Testis (tissue), 3 donors: Measurements from ENCODE around the gene COQ8B. TPM values are rescaled to one million over a fixed set of nuclear protein-coding genes. Genes with fewer than 3 reads are reported as not detected.
"Not testable (repeated sequence)": the region's sequence is repeated elsewhere in the genome, so short reads cannot be mapped to it uniquely, and the experiment has no call there.

Experiments
- DNase-seq: peaks from one replicate; pipeline ENCODE4 v3.0.0-alpha.2; 2019
- H3K27ac ChIP-seq, 2 donors: fragments of 200-600 bp; sonication (generic); one replicate each; pipeline ENCODE4 v1.5.1; 2019
- H3K27me3 ChIP-seq: fragments of 200-600 bp; sonication (generic); one replicate; pipeline ENCODE4 v1.5.1; 2019
- H3K36me3 ChIP-seq: fragments of 200-600 bp; sonication (generic); one replicate; pipeline ENCODE4 v1.5.1; 2017; ENCODE audit warnings: low read depth; ENCODE audit errors: missing control alignments
- H3K4me1 ChIP-seq: fragments of 200-600 bp; sonication (generic); one replicate; pipeline ENCODE4 v1.5.1; 2019
- H3K4me3 ChIP-seq, 2 donors: fragments of 200-600 bp; sonication (generic); one replicate each; pipeline ENCODE4 v1.5.1; 2017 to 2019
- H3K9me3 ChIP-seq: fragments of 200-600 bp; sonication (generic); one replicate; pipeline ENCODE4 v1.5.1; 2017
- CTCF ChIP-seq, 3 experiments: fragments of 450-650 bp in 2 of 3; fragments of 200-600 bp in 1 of 3; sonication (generic) in 1 of 3; IDR thresholded peaks; one replicate each; pipeline ENCODE4 v1.5.1; 2016 to 2019; ENCODE audit warnings: antibody characterized with exemption in 3 of 3, mild to moderate bottlenecking in 2 of 3, moderate library complexity in 1 of 3
- POLR2A ChIP-seq: fragments of 450-650 bp; IDR thresholded peaks from one replicate; pipeline ENCODE4 v1.6.1; 2017; ENCODE audit warnings: antibody characterized with exemption, mild to moderate bottlenecking, moderate library complexity
- WGBS, 2 donors: methylation state at CpG; one replicate each; pipeline ENCODE4 v1.1.5; 2018; 5-methylcytosine and 5-hydroxymethylcytosine counted together
- intact Hi-C: fragments of 100-400 bp; cut with DNase I; formaldehyde crosslinking; loops from one replicate; pipeline ENCODE4 v1.15.1; 2023; ENCODE audit warnings: low total_unique reads
- polyA plus RNA-seq: library from polyadenylated mRNA; stranded (reverse); fragments of 350-450 nt; fragmentation: Illumina TruSeq; extraction: RNeasy Lipid Tissue Mini Kit (QIAGEN cat#74804); gene quantifications from one replicate; pipeline ENCODE4 v1.2.3, GENCODE V29; 2014; ENCODE audit warnings: low read depth, low replicate concordance; ENCODE audit not compliant: insufficient read depth
- total RNA-seq, 2 donors: library from RNA; depleted of rRNA; stranded (reverse); fragments of >200 nt; gene quantifications; one replicate each; pipeline ENCODE4 v1.2.3, GENCODE V29; 2016

Gene COQ8B
- total and polyA plus RNA-seq, 3 donors from 2014 or later: 43.8 to 71.7 (median 56.6) TPM

GRCh38 chr19:40739030-40739839, 22.5 kb upstream of the COQ8B start:
- H3K4me1 ChIP-seq: peaks cover 13% of the 10 kb centered on the region
- no peaks in the 10 kb centered on the region for H3K36me3 ChIP-seq
- 79 to 80% methylated on average over 13 to 17 of the region's 22 CpGs for WGBS, 2 donors
- H3K27ac ChIP-seq: peak overlapping the region in 1 of 2 donors; percentile 73
- DNase-seq: no peak
- no peaks in the 10 kb centered on the region for H3K27me3 ChIP-seq
- no peak for TF ChIP-seq CTCF (IDR thresholded peaks at IDR 0.05)
- no peak for TF ChIP-seq POLR2A
- no peaks in the 10 kb centered on the region for H3K9me3 ChIP-seq
- no peak overlapping the region for H3K4me3 ChIP-seq
- intact Hi-C loops: no loop called here

DNA sequence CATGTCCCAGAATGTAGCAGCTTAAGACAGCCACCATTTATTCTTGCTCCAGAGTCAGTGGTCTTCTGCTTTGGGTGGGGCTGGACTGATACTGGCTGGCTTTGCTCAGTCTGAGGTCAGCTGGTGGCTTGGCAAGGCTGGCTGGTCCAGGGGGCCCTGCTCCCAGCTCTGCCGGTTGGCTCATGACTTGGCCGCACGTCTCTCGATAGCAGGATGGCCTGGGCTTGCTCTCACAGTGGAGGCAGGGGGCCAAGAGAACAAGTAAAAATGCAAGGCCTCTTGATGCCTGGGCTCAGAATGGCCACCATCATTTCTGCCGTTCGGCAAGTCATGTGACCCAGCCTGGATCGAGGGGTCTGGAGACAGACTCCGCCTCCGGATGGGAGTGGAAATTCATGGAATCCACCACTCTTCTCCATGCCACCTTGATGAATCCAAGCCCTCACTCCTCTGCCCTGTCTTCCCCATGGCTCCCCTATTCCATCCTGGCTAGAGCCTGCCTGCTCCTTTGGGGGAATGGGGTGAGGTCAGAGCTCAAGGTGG, 20.5 kb upstream of the COQ8B start:
- no peak for TF ChIP-seq POLR2A
- no peak overlapping the region for H3K27ac ChIP-seq
- WGBS, 2 donors: 77 to 87% methylated on average over 9 of the region's 9 CpGs
- no peaks in the 10 kb centered on the region for H3K9me3 ChIP-seq
- H3K4me3 ChIP-seq: no peak overlapping the region
- intact Hi-C loops: no loop called here
- no peaks in the 10 kb centered on the region for H3K27me3 ChIP-seq
- DNase-seq: no peak
- no peaks in the 10 kb centered on the region for H3K36me3 ChIP-seq
- peaks cover 13% of the 10 kb centered on the region for H3K4me1 ChIP-seq

DNA sequence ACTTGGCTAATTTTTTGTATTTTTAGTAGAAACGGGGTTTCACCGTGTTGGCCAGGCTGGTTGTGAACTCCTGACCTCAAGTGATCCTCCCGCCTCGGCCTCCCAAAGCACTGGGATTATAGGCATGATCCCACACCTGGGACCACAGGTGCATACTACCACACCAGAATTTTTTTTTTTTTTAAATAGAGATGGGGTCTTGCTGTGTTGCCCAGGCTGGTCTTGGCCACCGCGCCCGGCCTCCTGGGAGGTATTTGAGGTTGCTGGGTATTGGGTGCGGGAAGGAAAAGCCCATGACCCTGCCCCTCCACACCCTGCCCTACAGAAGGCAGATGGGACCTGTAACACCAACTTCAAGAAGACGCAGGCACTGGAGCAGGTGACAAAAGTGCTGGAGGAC, 20.0 kb upstream of the COQ8B start:
- no peak for DNase-seq
- Histone ChIP-seq H3K27ac (no peak overlapping the region), H3K27me3 (no peaks in the 10 kb centered on the region), H3K4me3 (no peak overlapping the region), H3K36me3 (no peaks in the 10 kb centered on the region), H3K9me3 (no peaks in the 10 kb centered on the region), H3K4me1 (peaks cover 13% of the 10 kb centered on the region)
- no peak for TF ChIP-seq POLR2A
- no peak for TF ChIP-seq CTCF (IDR thresholded peaks at IDR 0.05)
- WGBS, 2 donors: 88 to 96% methylated on average over 8 to 9 of the region's 9 CpGs
- intact Hi-C loops: no loop called here

DNA sequence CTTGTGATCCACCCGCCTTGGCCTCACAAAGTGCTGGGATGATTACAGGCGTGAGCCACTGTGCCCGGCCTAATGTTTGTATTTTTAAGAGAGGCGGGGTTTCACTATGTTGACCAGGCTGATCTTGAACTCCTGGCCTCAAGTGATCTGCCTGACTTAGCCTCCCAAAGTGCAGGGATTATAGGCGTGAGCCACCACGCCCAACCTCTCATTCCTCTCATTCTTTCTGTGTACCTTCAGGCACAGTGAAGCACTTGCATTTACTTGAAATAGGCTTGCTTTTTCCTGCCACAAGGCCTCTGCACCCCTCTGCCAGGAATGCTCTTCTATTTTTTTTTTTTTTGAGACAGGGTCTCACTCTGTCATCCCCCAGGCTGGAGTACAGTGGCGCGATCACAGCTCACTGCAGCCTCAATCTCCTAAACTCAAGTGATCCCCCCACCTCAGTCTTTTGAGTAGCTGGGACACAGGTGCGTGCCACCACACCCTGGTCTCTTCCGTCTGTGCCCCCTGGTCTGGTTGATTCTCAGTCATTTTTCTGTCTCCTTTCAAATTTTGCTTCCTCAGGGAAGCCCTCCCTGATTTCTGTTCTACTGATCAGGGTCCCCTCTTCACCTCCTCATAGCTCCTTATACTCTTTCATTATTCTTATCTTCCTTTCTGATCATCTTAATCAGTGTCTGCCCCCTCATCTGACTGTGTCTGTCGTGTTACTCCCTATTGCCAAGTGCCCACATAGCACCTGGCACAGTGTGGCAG, 18.5 kb upstream of the COQ8B start:
- Histone ChIP-seq H3K9me3 (no peaks in the 10 kb centered on the region), H3K4me3 (no peak overlapping the region), H3K4me1 (peaks cover 2% of the 10 kb centered on the region), H3K36me3 (no peaks in the 10 kb centered on the region), H3K27ac (no peak overlapping the region), H3K27me3 (no peaks in the 10 kb centered on the region)
- intact Hi-C loops: no loop called here
- 93 to 95% methylated on average over 11 of the region's 11 CpGs for WGBS, 2 donors
- no peak for DNase-seq
- no peak for TF ChIP-seq POLR2A
- TF ChIP-seq CTCF (IDR thresholded peaks at IDR 0.05): no peak

DNA sequence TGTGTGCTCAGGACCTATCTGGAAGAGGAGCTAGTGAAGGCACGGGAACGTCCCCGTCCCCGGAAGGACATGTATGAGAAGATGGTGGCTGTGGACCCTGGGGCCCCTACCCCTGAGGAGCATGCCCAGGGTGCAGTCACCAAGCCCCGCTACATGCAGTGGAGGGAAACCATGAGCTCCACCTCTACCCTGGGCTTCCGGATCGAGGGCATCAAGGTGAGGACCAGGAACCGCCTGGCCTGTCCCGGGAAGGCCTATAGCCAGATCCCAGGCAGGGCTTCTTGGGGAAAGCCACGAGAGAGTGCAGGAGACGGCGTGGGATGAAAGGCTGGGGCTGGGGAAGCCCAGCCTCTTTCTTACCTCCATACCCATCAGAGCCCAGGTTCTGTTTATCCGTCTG, 16.5 kb upstream of the COQ8B start:
- intact Hi-C loops: no loop called here
- TF ChIP-seq POLR2A (no peak), CTCF (IDR thresholded peaks at IDR 0.05) (no peak)
- WGBS, 2 donors: 91 to 94% methylated on average over 13 of the region's 13 CpGs
- Histone ChIP-seq H3K27me3 (no peaks in the 10 kb centered on the region), H3K27ac (no peak overlapping the region), H3K4me1 (no peaks in the 10 kb centered on the region), H3K36me3 (no peaks in the 10 kb centered on the region), H3K9me3 (no peaks in the 10 kb centered on the region), H3K4me3 (no peak overlapping the region)
- DNase-seq: no peak

GRCh38 chr19:40732304-40732703, 15.6 kb upstream of the COQ8B start:
- intact Hi-C loops, H3K4me3 ChIP-seq, DNase-seq, H3K27ac ChIP-seq, H3K9me3 ChIP-seq, H3K4me1 ChIP-seq, H3K27me3 ChIP-seq, H3K36me3 ChIP-seq: not testable (repeated sequence)
- 88 to 93% methylated on average over 16 of the region's 16 CpGs for WGBS, 2 donors

DNA sequence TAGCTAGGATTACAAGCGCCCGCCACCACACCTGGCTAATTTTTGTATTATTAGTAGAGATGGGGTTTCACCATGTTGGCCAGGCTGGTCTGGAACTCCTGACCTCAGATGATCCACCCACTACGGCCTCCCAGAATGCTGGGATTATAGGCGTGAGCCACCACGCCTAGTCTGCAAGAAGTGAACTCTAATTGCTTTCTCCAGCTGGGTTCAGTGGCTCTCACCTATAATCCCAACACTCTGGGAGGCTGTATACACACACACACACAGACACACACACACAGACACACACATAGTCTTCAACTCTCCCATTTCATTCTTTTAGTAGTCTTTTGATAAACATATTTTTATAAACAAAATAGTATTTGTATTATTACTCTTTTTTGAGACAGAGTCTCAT, 13.4 kb upstream of the COQ8B start:
- DNase-seq, H3K36me3 ChIP-seq, H3K9me3 ChIP-seq, H3K4me3 ChIP-seq, H3K4me1 ChIP-seq, intact Hi-C loops, H3K27me3 ChIP-seq, H3K27ac ChIP-seq: not testable (repeated sequence)
- 93 to 97% methylated on average over 5 of the region's 5 CpGs for WGBS, 2 donors
